Activated CD8-positive, alpha-beta memory T cell treated with anti-CD3 and anti-CD28 coated beads, Interleukin-2, amount 50 U/mL, for 4 hours (primary cell): ENCODE results near the gene MAPRE3.

Experiments
- DNase-seq: peaks from one replicate; pipeline ENCODE4 v3.0.0-alpha.2; 2020

MAPRE3 gene

DNA sequence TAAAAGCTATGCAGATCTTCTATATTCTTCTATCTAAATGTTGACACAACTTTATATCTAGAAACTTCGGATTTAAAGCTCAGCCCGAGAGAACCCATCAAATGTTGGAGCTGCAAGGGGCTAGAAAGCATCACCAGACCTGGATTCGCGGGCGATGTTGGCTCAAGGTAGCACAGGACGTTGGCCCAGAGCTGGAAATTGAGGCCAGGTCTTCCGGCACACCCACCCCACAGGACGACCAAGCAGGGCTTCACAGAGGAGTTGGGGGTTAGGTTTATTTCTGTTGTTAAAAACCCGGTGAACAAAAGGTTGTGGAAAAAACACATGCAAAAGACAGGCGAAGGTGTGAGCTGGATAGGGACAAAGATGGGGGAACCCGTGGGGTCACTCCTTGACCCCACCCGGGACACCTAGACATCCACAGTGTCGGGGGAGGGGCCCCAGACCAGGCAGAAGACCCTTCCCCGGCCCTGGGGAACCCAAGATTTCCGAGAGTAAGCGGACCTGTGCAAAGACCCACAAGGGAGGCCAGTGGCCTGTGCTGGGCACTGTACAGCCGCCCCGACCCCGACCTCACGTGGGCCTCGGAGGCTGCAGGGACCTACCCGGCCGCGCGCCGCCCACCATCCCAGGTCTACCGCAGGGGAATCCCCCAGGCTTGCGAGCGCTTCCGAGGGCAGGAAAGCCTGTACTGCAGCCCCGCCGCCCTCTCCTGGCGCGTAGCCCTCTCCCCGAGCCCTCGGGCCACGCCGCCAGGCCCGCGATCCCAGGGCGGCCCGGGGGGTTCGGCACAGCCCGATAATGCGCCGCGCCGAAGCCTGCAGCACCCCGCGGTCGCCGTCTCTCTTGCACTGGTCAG is 79.2 kb downstream of the MAPRE3 start:
- DNase-seq: peak; percentile 71

DNA sequence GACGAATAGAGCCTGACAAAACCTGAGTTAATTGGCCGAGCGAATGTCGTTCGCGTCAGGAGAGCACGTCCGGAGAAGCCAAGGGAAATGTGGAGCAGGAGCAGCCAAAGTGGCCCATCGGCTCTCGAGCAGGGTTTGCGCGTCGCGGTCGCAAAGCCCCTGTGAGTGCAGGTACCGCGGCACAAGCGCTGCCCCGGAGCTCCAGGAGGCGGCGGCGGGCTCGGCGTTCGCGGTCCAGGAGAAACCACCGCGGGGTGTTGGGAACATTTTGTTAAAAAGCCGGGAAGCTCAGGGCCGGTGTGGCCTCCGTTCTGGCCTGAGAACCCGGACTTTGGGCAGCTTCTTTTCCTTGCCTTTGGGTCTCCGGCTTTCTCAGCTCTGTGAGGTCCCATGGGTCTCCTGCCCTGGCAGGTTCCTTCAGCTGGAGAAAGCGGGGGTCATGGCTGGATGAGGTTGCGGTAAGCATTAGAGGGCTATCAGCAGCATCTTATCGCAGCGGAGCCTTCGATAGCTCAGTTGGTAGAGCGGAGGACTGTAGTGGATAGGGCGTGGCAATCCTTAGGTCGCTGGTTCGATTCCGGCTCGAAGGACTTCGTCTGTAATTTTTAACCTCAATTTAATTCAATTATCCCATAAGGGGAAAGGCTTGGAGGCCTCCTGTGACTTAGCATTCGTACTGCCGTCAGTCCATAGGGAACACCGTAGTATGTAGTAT is 80.0 kb downstream of the MAPRE3 start:
- peak; percentile 88 for DNase-seq

DNA sequence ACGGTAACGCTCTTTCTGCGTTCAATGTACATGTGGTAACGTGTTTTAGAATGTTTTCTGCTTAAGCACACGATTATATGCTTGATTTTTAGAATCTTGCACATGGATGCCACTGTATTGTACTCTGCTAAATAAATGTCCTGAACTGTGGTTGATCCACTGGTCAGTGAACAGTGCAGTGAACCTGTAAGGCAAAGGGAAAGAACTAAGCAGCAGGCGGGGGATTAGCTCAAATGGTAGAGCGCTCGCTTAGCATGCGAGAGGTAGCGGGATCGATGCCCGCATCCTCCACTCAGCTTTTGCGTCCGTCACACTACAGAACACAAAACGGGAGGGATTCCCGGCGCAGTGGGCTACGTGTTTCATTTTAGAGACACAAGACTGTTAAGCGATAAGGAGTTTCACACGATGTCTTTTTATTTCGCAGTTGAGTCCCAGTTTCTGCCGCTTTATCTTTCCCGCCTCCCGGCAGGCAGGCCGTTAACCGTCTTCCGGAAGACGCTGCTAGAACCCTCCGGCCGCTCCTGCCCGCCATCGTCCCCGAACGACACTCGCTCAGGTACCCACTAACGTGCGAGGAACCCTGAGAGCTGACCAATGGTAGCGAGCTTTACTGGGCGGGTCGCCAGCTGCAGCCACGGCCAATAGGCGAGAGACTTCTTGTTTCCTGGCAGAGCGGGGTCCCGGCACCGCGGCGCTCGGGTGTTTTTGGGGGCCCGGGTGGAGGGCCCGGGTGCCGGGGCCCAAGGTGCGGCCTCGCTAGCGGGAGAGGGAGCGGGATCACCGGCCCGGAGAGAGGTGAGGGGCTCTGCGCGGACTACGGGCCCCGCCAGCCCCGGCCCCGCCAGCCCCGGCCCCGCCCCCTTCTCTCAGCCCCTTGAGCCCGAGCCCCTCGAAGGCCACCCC is 80.8 kb downstream of the MAPRE3 start, which contains the start of gene AGBL5:
Gene AGBL5 (plus strand): TSS at position 673 of the 906 bp plus-strand sequence. CDS start 1,291 bp downstream, outside the sequence.
- peak; percentile 96 for DNase-seq

DNA sequence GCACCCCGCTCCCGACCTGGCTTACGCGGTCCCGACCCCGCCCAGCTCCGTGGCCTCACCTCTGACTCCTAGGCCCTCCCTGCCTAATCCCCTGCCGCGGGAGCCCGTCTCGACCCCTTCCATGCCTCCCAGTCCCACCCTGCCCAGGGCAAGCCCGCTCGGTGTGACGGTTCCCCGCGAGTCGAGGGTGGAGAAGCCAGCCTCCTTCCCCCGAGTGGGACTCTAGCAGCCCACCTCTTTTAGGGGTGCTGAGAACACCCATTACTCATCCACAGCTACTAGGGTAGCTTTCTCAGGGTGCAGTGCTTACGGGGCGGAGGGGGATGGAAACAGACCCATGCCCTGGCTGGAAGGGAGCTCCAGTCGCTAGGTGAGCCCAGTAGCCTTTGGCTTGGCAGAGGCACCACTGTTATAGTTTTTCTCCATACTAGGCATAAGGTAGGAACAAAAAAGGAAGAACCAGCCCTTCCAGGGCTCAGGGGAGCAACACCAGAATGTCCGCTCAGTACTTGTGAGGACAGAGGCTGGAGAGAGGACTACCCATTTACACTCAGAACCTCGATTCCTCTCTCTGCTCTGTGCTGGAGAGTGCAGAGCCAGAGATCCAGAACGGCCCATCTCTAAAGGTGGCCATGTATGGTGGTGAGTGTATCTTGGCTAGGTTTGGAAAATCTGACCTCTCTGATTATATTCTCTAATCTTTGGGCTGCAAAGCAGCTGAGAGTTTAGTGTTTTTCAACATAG is 81.6 kb downstream of the MAPRE3 start:
- peak; percentile 59 for DNase-seq

DNA sequence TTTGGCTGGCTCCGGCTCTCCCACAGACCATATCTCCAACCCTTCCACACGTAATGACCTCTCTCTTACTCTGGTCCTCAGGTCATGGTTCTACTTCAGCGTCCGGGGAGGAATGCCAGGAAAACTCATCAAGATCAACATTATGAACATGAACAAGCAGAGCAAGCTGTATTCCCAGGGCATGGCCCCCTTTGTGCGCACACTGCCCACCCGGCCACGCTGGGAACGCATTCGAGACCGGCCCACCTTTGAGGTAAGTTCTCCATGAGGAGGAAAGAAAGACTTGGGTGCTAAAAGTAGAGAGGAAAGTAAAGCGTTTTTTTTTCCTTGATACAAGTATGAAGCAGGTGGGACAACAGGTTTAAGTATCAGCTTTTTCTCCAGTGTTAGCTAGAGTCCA is 82.9 kb downstream of the MAPRE3 start:
- DNase-seq: no peak

DNA sequence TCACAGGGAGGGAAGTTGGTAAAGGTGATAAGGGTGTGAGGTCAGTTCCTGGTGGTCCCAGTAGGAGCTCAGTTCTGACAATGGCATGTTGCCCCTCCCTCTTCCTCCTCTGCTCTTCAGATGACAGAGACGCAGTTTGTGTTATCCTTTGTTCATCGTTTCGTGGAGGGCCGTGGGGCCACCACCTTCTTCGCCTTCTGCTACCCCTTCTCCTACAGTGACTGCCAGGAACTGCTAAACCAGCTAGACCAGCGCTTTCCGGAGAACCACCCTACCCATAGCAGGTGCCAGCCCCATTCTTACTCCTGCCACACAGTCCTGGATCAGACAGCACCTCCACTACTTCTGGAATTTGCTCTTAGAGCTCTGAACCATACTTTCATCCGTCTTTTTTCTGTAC is 83.3 kb downstream of the MAPRE3 start:
- DNase-seq: no peak

DNA sequence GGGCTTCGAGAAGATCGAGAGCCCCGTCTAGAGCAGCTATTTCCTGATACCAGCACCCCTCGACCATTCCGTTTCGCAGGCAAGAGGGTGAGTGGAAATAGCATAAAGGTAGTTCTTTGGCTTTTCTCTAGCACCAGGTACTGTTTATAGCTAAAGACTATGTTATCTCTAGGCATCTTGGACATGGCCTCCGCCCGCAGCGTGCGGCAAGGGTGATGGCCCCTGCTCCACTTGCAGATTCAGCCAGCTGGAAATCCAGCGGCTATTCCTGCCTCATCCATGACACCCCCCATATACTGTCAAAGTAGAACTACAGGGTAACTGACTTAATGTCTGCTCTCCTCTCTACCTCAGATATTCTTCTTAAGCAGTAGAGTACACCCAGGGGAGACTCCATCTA is 84.3 kb downstream of the MAPRE3 start:
- DNase-seq: no peak

DNA sequence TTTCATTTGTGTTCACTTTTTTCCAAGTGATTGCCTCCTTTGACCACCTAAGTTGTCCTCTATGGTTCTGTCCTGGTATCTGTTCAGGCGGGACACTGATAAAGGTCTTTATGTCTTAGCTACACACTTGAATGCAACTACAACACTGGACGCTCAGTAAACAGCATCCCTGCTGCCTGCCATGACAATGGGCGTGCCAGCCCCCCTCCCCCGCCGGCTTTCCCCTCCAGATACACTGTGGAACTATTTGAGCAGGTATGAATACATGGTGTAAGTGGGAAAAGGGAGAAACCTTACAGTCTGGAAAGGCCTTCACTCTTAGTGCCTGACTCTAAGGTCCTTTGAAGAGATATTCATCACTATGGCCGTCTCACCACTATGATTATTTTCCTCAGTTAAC is 86.7 kb downstream of the MAPRE3 start:
- DNase-seq: no peak

DNA sequence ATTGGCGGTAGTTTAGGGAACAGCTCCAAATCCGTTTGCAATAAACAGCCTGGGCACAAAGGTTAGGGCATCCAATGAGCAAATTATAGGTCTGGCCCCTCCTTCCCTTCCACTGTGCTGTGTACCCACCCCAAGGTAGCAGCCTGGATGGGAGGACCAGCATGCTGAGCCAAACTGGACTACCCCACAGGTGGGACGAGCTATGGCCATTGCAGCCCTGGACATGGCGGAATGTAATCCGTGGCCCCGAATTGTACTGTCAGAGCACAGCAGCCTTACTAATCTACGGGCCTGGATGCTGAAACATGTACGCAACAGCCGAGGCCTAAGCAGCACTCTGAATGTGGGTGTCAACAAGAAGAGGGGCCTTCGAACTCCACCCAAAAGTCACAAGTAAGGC is 87.8 kb downstream of the MAPRE3 start:
- DNase-seq: no peak

DNA sequence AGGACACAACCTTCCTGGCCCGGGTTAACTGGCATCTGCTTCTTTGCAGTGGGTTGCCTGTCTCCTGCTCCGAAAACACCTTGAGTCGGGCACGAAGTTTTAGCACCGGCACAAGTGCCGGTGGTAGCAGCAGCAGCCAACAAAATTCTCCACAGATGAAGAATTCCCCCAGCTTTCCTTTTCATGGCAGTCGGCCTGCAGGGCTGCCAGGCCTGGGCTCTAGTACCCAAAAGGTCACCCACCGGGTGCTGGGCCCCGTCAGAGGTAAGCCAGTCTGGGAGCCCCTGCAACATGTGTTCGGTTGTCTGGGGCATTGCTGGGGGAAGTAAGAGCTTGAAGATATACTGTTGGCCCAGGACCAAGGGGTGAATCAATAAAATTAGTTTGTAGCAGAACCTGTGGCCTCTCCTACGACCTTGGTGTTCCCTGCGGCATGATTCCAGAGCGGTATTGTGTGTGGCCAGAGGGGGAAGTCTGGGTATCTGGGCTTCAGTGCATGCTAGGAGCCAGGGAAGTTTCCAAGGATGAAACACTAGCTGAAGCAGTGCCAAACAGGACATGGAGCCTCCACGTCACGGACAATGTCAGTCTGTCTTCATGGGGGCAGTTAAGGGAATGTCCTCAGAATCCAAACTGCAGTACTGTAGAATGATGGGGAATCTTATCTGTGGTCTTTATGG is 88.8 kb downstream of the MAPRE3 start:
- no peak for DNase-seq

DNA sequence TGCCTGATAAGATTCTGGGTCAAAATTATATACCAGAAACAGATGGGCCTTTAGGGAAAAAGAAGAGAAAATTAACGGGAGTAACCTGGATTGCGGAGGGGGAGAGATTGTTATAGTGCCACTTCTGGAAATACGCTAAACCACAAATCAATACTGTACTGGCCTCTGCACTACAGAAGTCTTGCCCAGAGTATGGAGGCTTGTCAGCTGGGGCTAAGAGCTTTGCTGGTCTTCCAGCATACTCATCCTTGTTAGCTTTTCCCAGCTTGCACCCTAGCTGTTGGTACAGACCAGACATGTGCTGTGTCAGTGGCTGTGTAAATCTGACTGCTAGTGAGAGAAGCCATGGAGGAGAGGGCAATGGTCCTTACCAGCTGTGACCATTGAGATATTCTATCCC is 89.9 kb downstream of the MAPRE3 start:
- DNase-seq: no peak

DNA sequence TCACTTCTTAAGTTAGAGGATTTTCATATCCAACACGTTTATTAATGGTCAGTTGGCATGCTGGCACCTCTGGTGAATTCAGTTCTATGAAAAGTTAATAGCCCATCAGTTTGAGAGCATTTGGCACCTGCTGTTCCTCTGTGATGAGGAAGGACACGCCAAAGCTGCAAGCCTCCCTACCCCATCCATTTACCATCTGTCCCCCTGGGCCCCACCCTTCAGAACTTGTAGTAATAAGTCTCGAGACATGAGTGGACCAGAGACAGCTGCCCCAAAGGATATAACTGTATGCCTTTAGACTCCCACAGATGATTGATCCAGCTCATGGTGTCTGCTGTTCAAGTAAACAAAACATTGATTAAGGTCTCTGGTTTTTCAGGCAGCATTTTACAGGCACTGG is 94.7 kb downstream of the MAPRE3 start:
- DNase-seq: no peak

DNA sequence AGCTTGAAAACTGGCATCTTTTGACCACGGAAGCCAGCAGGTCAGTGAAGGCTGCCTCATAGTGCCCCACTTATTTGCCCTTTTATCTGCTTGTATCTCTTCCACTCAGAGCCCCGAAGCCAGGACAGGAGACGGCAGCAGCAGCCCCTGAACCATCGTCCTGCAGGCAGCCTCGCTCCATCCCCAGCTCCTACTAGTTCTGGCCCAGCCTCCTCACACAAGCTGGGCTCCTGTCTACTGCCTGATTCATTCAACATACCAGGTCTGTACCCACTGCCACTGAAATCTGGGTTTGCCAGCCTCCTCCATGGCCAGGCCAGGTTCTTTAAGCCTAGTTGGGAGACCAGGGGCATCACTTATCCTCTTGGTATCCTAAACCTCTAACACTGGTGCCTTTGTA is 96.9 kb downstream of the MAPRE3 start:
- no peak for DNase-seq

DNA sequence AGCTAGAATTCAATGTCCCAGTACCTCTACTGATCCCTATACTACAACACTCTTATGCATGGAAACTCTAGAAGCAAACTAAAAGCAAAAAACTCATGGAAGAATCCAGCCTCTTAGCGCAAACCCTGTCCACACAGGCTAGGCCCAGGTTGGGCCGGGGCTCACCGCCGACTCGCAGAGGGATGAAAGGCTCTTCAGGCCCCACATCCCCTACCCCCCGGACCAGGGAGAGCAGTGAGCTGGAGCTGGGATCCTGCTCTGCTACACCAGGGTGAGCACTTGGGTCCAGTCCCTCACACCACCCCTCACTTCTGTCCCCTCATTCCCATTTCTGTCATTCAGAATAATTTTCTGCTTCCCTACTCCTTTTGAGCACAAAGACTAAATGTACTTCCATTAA is 99.0 kb downstream of the MAPRE3 start:
- DNase-seq: no peak

DNA sequence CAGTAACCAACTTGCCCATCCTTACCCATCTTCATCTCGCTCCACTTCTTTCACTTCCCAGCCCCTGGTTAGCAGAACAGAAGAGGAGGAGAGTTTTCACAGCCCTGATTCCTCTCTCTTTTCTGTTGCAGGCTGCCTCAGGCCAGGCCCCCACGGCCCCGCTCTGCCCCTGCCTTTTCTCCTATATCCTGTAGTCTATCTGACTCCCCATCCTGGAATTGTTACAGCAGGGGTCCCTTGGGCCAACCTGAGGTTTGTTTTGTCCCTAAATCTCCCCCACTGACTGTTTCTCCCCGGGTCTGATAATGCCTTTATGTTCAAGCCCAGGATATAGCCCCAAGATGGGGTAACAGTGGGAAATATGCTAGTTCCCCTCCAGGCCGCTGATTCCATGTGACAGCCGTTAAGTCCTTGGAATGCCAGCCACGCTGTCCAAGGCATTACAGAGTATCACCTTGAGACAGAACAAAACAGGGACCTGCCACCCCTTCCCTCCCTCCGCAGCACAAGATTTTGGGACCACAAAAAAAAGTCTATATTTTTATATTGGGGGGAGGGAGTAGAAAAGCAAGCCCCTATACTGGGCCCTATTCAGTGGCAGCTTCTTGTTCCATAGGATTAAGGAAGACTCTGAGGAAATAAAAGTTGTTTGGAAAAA is 99.7 kb downstream of the MAPRE3 start:
- DNase-seq: no peak

DNA sequence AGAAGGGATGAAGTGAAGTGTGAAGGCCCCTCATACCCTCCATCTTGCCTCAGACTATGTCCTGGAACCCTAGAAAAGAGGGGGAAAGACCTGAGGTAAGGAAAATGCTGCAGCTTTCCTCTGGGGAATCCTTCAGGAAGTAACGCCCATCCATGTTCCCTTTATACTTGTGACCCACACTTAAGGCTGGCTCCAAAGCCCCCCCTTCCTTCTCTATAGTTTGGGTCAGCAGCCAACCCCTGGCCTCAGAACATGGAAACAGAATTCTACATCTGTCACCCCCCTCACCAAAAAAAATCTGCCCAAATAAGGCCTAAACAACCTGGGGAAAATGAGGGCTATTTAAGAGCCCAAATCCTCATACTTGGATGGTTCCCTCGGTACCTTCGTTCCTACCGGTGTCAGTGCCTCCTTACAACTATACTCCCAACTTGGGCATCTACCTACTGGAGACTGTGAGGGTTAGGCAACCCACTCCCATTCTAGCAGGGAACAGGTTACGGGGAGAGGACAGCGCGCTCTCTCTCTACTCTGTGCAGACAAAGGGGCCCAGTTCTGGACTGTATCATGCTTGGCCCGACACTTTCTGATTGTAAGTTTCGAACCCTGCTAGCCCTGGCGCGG is 100.3 kb downstream of the MAPRE3 start:
- DNase-seq: no peak

DNA sequence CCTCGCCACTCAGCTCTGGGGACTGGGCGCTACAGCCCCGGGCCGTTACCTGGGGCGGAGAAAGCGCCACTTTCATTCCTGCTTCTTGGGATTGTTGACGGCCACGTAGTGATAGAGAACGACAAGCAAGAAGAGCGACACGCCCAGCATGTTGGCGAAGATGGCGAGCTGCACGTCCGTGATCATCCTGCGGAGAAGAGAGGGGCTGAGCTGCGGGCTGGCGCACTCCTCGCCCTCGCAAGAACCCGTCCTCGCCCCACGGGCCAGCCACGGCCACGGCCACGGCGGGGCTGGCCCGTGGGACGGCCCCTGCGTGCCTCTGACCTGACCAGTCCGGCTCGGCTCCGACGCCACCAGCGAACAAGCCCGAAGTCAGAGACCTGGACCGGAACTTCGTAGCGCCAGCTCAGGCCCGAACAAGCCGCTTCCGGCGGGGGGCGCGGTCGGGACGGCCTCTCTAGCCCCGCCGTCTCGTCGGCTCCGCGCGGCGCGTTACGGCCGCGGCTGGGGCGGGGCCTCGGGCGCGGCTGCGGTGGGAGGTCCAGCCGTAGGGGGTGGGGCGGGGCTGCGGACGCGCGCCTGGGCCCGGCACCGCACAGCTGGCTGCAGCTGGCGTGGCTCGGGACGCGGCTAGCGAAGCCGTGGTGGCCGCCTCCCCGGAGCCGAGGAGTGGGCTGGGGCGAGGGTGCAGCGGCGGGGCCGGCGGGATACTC is 101.0 kb downstream of the MAPRE3 start, which contains the start of gene OST4:
Gene OST4 (minus strand): TSS at position 378 of the 713 bp plus-strand sequence.
- peak; percentile 89 for DNase-seq

DNA sequence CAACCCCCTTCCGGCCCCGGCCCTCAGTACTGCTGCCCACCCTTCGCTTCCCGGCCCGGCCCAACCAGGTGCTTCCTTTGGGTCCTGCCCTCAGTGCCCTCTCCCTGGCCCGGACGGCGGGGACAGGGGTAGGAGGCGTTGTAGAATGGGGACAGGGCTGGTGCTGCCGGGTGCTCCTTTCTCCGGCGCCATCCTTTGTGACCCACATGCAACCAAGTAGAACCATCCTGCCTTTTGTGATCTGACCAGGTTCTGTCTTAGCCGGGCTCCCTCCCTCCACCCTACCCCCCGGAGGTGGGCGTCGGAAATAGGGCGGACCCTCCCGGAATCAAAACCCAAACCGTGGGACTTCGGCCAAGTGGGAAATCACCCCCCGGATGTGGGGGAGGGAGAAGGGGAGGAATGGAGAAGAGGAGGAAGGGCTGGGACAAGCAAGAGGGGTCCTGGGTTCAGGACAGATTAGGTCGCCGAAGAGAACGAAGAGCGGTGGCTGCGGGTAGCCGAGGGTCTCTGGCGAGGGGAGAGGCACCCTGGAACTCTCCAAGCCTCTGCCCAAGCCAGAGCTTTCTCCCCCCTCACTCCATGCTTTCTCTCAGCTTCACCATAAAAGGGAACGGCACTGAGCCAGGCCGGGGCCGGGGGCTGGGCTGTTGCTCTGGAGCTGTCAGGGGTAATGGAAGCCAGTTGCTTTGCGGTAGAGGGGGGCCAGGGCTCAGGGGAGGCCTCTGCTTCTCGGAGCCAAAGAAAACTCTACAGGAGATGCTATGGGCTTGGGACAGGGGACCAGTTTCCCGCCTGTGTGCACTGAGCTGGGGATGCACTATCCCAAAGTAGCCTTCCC is 101.8 kb downstream of the MAPRE3 start:
- no peak for DNase-seq

DNA sequence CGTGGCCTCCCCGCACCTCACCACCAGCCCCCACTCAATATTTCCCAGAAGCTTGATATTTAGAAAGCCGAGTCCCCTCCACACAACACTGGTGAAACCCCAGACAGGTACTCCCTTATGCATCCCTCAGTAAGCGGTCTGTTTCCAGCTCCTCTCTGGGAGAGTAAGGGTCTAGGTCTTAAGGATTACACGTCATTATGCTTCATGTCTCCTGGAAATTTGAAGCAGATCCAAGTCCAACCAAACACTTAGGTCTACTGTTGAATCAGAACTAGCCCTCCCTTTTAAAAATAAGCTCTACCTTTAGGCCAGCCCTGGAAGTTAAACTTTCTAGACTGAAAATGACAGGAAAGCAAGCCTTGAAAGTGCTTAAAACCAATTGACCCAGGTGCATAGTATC is 102.5 kb downstream of the MAPRE3 start:
- DNase-seq: no peak
